Stimulated activated CD8-positive, alpha-beta memory T cell treated with anti-CD3 and anti-CD28 coated beads, Interleukin-12 subunit alpha, Interleukin-12 subunit beta, amount 100 ng/mL, for 4 hours (primary cell): ENCODE results near the gene NRXN2.

Experiments used
- DNase-seq: peaks from one replicate; pipeline ENCODE4 v3.0.0-alpha.2; 2020; ENCODE audit warnings: low read depth

Gene NRXN2

GRCh38 chr11:64649291-64649697 lies 73.7 kb downstream of the NRXN2 start:
- no peak for DNase-seq

GRCh38 chr11:64648551-64648950 lies 74.4 kb downstream of the NRXN2 start:
- DNase-seq, result no peak

DNA sequence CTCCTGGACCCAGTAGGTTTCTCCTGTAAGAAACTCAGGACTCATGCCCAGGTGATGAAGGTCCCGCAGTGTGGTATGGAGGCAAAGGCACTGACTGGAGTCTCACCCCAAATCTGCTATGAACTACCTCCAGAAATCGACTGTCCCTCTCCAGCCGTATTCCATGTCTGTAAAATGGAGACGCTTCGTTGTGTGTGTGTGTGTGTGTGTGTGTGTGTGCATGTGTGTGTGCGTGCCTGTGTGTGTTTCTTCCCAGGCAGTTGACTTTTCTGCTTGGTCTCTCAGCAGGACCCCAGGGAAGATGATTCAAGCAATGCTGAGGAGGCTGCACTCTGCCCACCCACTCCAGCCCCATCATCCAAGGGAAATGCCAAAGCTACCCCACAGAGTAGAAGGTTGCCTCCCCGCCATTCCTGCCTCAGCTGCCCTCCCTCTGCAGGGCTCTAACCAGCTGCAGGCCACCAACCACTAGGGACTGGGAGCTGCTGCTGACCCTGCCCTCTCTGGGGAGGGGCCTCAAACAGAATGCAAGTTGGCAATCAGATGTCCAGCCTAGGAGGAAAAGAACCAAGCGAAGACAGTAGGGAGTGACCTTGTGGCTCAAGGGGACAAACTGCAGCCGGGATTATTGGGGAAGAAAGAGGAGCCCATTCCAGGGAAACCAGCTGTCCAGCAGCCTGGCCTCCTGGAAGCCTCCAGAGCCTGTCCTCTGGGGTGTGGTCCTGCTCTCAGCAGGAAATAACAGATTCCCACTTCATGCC lies 75.8 kb downstream of the NRXN2 start:
- no peak for DNase-seq

GRCh38 chr11:64644647-64645275 lies 78.2 kb downstream of the NRXN2 start:
- DNase-seq, result no peak

DNA sequence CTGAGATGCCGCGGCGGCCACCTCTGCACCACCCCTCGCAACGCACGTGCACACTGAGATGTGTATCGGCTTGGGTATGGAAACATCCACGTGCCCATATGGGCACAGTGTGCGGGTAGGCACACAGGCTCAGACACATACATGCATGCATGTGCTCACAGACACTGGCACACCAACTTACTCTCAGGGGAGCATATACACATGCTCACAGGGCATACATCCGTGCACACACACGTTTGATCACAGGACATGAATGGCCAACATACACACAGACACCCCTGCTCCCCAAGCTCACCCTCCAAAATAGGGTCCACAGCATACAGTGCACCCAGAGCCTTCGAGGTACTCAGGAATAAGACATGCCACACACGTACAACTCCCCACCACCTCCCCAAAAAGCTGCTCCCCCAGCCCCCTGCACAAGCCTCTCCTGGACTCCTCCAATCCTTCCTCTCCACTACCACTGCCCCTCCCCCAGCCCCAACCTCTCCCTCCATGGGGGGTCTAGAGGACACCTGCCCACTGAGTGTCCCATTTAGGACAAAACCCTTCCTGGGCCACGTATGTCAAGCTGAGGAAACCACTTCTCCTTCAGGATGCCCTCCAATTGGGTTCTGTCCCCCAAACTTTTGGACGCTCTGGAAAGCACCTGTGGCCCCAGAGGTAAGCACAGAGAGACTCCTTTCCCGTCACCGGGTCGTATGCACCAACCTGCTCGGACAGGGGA lies 78.9 kb downstream of the NRXN2 start:
- no peak for DNase-seq

DNA sequence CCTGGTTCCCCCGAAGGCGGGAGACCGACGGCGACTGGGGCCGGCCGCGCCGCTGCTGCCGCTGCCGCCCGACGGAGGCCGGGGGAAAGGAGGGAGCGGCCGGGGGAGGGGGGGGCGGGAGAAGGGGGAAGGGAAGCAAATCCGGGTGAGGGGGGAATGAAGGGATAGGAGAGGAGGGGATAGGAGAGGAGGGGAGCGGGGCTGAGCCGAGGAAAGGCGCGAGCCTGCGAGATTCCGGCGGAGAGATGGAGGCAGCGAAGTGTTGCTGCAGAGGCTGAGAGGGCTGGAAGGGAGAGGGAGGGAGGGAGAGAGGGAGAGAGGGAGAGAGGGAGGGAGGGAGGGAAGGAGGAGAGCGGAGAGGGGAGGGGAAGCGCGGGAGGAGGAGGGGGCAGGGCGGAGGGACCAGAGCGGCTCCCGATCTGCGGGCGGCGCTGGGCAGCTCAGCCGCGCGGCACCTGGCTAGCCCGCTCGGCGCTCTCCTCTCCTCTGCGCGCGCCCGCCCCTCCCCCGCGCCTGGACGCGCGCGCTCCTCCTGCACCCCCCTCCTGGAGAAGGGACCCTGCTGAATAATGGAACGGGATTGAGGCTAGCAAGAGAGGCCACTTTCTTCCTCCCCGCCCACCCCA lies 79.6 kb downstream of the NRXN2 start:
- DNase-seq, result no peak

- no peak for DNase-seq
These were observed 80.1 kb downstream of the NRXN2 start for GRCh38 chr11:64642871-64643255.

DNA sequence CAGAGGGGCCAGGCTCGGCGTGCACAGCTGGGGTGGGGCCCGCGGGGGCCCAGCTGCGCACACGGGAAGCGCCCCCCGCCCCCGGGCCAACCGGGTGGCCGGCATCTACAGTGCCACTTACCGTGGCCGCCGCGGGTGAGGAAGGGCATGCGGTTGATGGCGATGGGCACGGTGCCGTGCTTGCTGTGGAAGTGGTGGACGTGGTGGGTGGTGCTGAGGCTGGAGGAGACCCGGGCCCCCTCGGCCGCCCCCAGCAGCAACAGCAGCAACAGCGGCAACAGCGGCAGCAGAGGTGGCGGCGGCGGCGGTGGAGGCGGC lies 80.6 kb downstream of the NRXN2 start:
- no peak for DNase-seq

GRCh38 chr11:64641596-64642417 lies 81.2 kb downstream of the NRXN2 start:
- DNase-seq, result no peak

- DNase-seq, result no peak
These were observed 83.1 kb downstream of the NRXN2 start for GRCh38 chr11:64639885-64640284.

GRCh38 chr11:64638829-64639228 lies 84.2 kb downstream of the NRXN2 start:
- DNase-seq, result no peak

DNA sequence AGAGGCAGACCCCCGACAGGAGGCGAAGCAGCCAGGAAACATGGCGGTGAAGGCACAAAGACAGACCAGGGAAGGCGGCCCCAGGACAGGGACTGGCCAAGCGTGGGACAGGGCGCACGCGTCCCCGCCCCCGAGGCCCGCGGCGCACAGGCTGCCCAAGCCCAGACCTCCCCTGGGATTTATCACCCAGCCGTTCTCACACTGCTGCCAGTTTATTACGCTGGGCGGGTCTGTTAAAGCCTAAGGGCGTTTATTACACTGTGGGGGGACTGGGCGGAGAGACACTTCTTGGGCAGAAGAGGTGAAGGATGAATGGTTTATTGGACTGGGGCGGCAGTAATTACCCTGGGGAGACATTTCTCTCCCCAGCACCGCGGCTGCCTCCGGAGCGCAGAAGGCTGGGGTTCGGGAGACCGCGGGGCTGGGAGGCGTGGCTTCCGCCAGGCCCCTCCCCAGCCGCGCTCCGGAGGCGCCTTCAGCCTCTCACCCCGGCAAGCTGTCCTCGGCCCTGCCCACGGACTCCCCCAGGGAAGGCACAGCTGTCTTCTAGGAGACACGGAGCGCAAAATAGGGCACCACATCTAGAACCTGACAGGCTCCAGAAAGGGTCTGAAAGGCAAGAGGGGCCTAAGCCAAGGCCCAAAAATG lies 84.9 kb downstream of the NRXN2 start:
- DNase-seq, result no peak

DNA sequence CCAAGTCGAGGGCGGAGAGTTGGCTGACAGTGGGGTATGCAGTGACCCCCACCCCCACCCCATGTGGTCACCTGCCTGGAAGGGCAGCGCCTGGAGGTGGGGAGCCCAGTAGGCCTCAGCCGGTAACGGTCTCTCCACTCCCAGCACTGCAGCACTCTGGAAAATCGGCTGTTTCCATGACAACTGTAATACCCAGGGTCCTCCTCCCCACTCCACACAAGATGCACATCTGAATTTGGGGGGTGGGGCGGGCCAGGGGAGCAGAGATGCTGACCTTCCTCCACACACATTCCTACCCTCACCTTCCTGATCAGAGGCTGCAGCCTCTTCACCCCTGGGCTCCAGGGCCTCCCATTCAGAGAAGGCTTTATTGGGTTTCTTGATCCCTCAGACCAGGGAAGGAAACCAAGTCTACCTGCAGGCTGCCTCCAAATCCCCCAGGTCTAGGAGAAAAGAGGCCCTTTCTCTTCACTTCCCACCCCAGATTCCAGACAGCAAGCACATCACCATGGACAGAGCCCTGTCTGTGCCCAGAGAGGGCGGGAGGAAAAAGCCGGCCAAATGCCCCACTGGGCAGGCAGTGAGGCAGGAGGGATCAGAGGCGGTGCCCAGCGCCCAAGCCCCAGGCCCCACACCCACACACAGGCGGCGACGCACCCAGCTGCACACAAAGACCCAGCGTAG lies 85.5 kb downstream of the NRXN2 start:
- DNase-seq, result no peak

DNA sequence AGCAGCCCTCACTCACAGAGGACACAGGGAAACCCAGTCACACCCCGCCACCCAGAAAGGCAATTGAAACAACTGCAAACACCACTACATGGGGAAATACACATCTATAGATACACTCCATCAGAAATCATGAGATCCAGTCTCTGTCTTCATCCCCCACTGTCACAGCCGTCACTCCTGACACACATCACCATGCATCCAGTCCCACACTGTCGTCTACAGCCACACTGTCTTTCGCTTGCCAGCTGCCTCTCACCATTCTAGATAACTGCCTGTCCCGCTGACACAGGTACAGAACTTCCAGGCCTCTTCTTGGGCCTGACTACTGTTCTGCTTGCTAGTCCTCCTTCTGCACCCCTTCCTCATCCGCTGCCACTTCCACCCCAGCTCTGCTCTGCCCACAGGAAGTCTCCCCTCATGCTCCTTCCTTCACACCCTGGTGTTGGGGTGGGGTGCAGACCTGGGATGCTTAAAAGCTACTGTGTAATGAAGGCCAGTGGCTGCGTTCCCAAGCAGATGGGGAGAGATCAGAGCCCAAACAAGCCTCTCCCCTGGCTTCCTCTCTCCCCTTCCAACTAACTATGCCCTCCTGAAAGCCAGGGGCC lies 89.3 kb downstream of the NRXN2 start:
- DNase-seq, result no peak

GRCh38 chr11:64632654-64633053 lies 90.3 kb downstream of the NRXN2 start:
- DNase-seq, result no peak

GRCh38 chr11:64632237-64632636 lies 90.8 kb downstream of the NRXN2 start:
- DNase-seq, result no peak

- no peak for DNase-seq
These were observed 91.3 kb downstream of the NRXN2 start for GRCh38 chr11:64631675-64632074.

GRCh38 chr11:64629796-64630562 lies 93.0 kb downstream of the NRXN2 start:
- no peak for DNase-seq

GRCh38 chr11:64629103-64629502 lies 93.9 kb downstream of the NRXN2 start:
- no peak for DNase-seq

DNA sequence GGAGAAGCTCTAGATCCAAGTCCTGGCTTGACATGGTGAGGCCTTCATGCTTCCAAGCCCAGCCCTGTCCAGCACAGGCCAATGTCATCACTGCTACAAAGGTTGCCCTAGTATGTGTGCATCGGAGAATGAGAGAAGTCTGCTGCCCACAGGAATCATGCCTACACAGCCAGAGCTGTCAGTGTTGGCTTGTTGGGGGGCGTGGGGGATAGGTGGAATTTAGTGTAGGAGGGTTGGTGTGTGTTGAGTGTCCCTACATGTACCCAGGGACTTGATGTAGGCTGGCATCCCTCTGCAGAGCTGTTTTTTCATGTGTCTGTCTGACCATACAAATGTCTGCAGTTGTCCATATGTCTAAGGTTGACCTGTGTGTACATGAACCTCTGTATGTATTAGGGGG lies 94.4 kb downstream of the NRXN2 start:
- no peak for DNase-seq
